ENCODE measurements around the gene ATP10D. TPM values are rescaled to one million over a fixed set of nuclear protein-coding genes. Genes with fewer than 3 reads are reported as not detected.

Gene ATP10D
- total RNA-seq, 2 experiments from 2014 or later: 11.7 to 20.2 TPM

DNA sequence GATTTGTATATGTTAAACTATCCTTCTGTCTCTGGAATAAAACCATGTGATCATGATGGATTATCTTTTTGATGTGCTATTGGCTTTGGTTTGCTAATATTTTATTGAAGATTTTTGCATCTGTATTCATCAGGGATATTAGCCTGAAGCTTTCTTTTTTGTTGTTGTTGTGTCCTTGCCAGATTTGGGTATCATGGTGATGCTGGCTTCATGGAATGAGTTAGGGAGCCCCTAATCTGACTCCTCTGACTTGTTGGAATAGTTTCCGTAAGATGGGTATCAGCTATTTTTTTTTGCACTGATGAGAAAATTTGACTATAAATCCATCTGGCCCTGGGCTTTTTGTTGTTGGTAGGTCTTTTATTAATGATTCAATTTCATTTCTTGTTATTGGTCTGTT is 45.7 kb downstream of the ATP10D start:
- CTCF ChIA-PET (ENCODE audit: unreplicated experiment): no interaction called here
- no peak overlapping the region for H3K4me3 ChIP-seq (ENCODE audit: low read depth, low read length, poor library complexity, severe bottlenecking)
- intact Hi-C loops (cut with micrococcal nuclease; ENCODE audit: unreplicated experiment): no loop called here
- peaks cover 11% of the 10 kb centered on the region; the same call in 1 of the 2 replicates for H3K9me3 ChIP-seq (ENCODE audit: low read length)
- H4K20me1 ChIP-seq (ENCODE audit: insufficient read depth, low read length): no peaks in the 10 kb centered on the region
- BruUV-seq (replicated peaks): no TSS peak
- no peak overlapping the region for H3K4me2 ChIP-seq (ENCODE audit: low read length)
- no peak for DNase-seq (ENCODE audit: low spot score)
- H3K36me3 ChIP-seq (ENCODE audit: insufficient read depth, low read length): peaks cover 17% of the 10 kb centered on the region
- TF ChIP-seq CTCF (conservative IDR thresholded peaks at IDR 0.05; ENCODE audit: low read length): no peak
- no peak for TF ChIP-seq EZH2phosphoT487 (IDR thresholded peaks at IDR 0.05; ENCODE audit: borderline replicate concordance, low read depth, low read length)
- H3K4me1 ChIP-seq (ENCODE audit: insufficient read depth, low read length, poor library complexity, severe bottlenecking): no peaks in the 10 kb centered on the region
- no peak overlapping the region for H3K27ac ChIP-seq (ENCODE audit: low read depth, low read length, poor library complexity, severe bottlenecking)
- H2AFZ ChIP-seq (ENCODE audit: low read length): no peak overlapping the region
- POLR2A ChIA-PET: no interaction called here
- H3K9me2 ChIP-seq (ENCODE audit: insufficient read depth, low read length): no peaks in the 10 kb centered on the region
- H3K79me2 ChIP-seq (ENCODE audit: insufficient read depth, low read depth, low read length): no peaks in the 10 kb centered on the region

DNA sequence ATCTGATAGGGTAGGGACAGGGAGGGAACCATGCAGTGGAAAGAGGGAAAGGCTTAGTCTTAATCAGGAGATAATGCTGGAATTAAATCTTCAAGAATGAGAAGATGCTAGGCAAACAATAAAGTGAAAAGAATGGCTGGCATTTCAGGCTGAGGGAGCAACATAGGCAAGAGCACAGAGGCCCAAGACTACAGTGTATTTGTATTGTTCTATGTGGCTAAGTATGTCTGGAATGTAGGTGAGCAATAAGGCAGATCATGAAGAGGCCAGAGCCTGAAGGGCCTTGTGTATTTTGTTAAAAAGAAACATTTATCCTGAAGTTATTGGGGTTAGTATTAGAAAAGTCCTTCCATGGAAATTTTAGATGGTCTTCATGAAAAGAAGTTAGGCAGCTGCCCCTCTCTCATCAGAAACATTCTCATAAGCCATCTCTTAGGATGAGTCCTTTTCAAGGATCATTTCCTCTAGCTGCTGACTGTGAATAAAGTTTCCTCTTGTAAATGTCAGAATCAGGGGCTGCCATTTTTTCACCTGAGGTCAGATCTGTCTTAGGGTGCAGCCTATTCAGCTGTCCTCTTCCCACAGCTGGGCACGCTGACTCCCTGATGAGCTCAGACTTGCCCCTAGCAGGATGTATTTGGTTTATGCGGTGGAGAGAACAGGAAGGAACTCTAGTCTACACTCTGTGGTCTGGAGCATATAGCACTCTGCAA is 46.3 kb downstream of the ATP10D start:
- ChIA-PET POLR2A (no interaction called here), CTCF (ENCODE audit: unreplicated experiment) (no interaction called here)
- TF ChIP-seq CTCF (conservative IDR thresholded peaks at IDR 0.05; ENCODE audit: low read length): no peak
- no peak for TF ChIP-seq EZH2phosphoT487 (IDR thresholded peaks at IDR 0.05; ENCODE audit: borderline replicate concordance, low read depth, low read length)
- no TSS peak for BruUV-seq (replicated peaks)
- Histone ChIP-seq H3K9me2 (ENCODE audit: insufficient read depth, low read length) (no peaks in the 10 kb centered on the region), H3K27ac (ENCODE audit: low read depth, low read length, poor library complexity, severe bottlenecking) (no peak overlapping the region), H3K79me2 (ENCODE audit: insufficient read depth, low read depth, low read length) (no peaks in the 10 kb centered on the region), H3K4me2 (ENCODE audit: low read length) (no peak overlapping the region), H3K36me3 (ENCODE audit: insufficient read depth, low read length) (peaks cover 17% of the 10 kb centered on the region), H3K4me3 (ENCODE audit: low read depth, low read length, poor library complexity, severe bottlenecking) (no peak overlapping the region), H4K20me1 (ENCODE audit: insufficient read depth, low read length) (no peaks in the 10 kb centered on the region), H2AFZ (ENCODE audit: low read length) (no peak overlapping the region), H3K4me1 (ENCODE audit: insufficient read depth, low read length, poor library complexity, severe bottlenecking) (no peaks in the 10 kb centered on the region), H3K9me3 (ENCODE audit: low read length) (peaks cover 11% of the 10 kb centered on the region; the same call in 1 of the 2 replicates)
- no peak for DNase-seq (ENCODE audit: low spot score)
- intact Hi-C loops (cut with micrococcal nuclease; ENCODE audit: unreplicated experiment): no loop called here

DNA sequence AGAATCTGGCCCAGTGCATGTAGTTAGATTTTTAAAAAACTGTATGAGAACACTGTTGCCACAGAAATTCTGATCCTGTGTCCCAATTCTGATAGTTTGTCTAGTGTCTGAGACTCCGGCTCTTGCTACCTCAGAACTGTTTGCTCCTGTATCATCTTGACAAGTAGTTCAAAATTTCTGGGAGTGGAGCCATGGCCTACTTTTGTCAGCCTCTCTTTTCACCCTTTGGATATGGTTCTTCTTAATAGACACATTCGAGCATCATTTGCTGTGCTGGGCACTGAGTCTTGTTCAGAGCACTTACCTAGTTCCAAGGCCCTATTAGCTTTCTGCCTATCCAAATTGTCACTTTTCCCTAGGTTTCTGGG is 46.9 kb downstream of the ATP10D start:
- ChIA-PET POLR2A (no interaction called here), CTCF (ENCODE audit: unreplicated experiment) (no interaction called here)
- H3K4me3 ChIP-seq (ENCODE audit: low read depth, low read length, poor library complexity, severe bottlenecking): no peak overlapping the region
- no peaks in the 10 kb centered on the region for H3K9me2 ChIP-seq (ENCODE audit: insufficient read depth, low read length)
- DNase-seq (ENCODE audit: low spot score): no peak
- no peaks in the 10 kb centered on the region for H3K79me2 ChIP-seq (ENCODE audit: insufficient read depth, low read depth, low read length)
- TF ChIP-seq EZH2phosphoT487 (IDR thresholded peaks at IDR 0.05; ENCODE audit: borderline replicate concordance, low read depth, low read length) (no peak), CTCF (conservative IDR thresholded peaks at IDR 0.05; ENCODE audit: low read length) (no peak)
- intact Hi-C loops (cut with micrococcal nuclease; ENCODE audit: unreplicated experiment): no loop called here
- H3K4me2 ChIP-seq (ENCODE audit: low read length): no peak overlapping the region
- H3K36me3 ChIP-seq (ENCODE audit: insufficient read depth, low read length): peaks cover 17% of the 10 kb centered on the region
- no peaks in the 10 kb centered on the region for H3K4me1 ChIP-seq (ENCODE audit: insufficient read depth, low read length, poor library complexity, severe bottlenecking)
- no peak overlapping the region for H2AFZ ChIP-seq (ENCODE audit: low read length)
- no TSS peak for BruUV-seq (replicated peaks)
- no peaks in the 10 kb centered on the region for H4K20me1 ChIP-seq (ENCODE audit: insufficient read depth, low read length)
- H3K9me3 ChIP-seq (ENCODE audit: low read length): peaks cover 11% of the 10 kb centered on the region; the same call in 1 of the 2 replicates
- H3K27ac ChIP-seq (ENCODE audit: low read depth, low read length, poor library complexity, severe bottlenecking): no peak overlapping the region
